LNCaP clone FGC (cell line): ENCODE measurements around the gene MAPK9.
A peak's percentile ranks its signal among the peaks of the same experiment; 100 is the strongest.

Experiments used
- DNase-seq: peaks from one replicate; pipeline ENCODE4 v3.0.0-alpha.2; 2011; ENCODE audit warnings: low read depth
- H3K4me3 ChIP-seq: 2 replicates; pipeline ENCODE4 v1.5.1; 2011; ENCODE audit warnings: mild to moderate bottlenecking, low read depth, low read length, control low read depth
- CTCF ChIP-seq: IDR thresholded peaks from 2 replicates; pipeline ENCODE4 v1.5.1; 2012; ENCODE audit warnings: mild to moderate bottlenecking; ENCODE audit not compliant: control insufficient read depth, insufficient read depth; ENCODE audit errors: extremely low read depth

Gene MAPK9

GRCh38 chr5:180207593-180207992 lies 84.3 kb downstream of the MAPK9 start:
- no peak overlapping the region for H3K4me3 ChIP-seq

GRCh38 chr5:180206993-180207392 lies 84.9 kb downstream of the MAPK9 start:
- no peak overlapping the region for H3K4me3 ChIP-seq
- DNase-seq: no peak
- no peak for TF ChIP-seq CTCF

More at GRCh38 chr5:180207593-180207992, 84.3 kb downstream of the MAPK9 start:
- no peak for TF ChIP-seq CTCF
- no peak for DNase-seq

GRCh38 chr5:180205916-180206315 lies 86.0 kb downstream of the MAPK9 start:
- H3K4me3 ChIP-seq: no peak overlapping the region
- TF ChIP-seq CTCF: no peak
- DNase-seq: no peak

- TF ChIP-seq CTCF: no peak
- no peak overlapping the region for H3K4me3 ChIP-seq
- no peak for DNase-seq
Observed at GRCh38 chr5:180204276-180204819, 87.5 kb downstream of the MAPK9 start.

GRCh38 chr5:180202939-180203573 lies 88.8 kb downstream of the MAPK9 start:
- TF ChIP-seq CTCF: no peak
- H3K4me3 ChIP-seq: no peak overlapping the region
- DNase-seq: no peak

- no peak overlapping the region for H3K4me3 ChIP-seq
- peak; percentile 43 for TF ChIP-seq CTCF
- no peak for DNase-seq
Observed at GRCh38 chr5:180201051-180201987, 90.6 kb downstream of the MAPK9 start.
